Right ventricle myocardium superior (tissue), 1 donor: ENCODE results near the gene C1QTNF2. TPM values are rescaled to one million over a fixed set of nuclear protein-coding genes. Genes with fewer than 3 reads are reported as not detected.
"Not testable (repeated sequence)": the region's sequence is repeated elsewhere in the genome, so short reads cannot be mapped to it uniquely, and the experiment has no call there.

ENCODE experiments used
- ATAC-seq: fragments of 200-7000 bp; cut with Tn5 transposase; one replicate; pipeline ENCODE4 v1.9.1; 2020; ENCODE audit warnings: mild to moderate bottlenecking; ENCODE audit not compliant: poor library complexity
- DNase-seq: peaks from one replicate; pipeline ENCODE4 v3.0.0-alpha.2; 2020
- intact Hi-C: fragments of 100-400 bp; cut with DNase I; formaldehyde crosslinking; loops from one replicate; pipeline ENCODE4 v1.11.2; 2022
- total RNA-seq: library from RNA; stranded (reverse); fragmentation: NEBNext Ultra II Directional; extraction: Animal tissue kit (Norgen Biotek cat#: 25700); gene quantifications from one replicate; pipeline ENCODE4 v1.2.1, GENCODE V29; 2021
- donor health status: DM: no; HTN: yes; CAD: no; lungs with severe emphysema.

Gene C1QTNF2
- total RNA-seq, 1 donor from 2014 or later = 1.6 TPM

DNA sequence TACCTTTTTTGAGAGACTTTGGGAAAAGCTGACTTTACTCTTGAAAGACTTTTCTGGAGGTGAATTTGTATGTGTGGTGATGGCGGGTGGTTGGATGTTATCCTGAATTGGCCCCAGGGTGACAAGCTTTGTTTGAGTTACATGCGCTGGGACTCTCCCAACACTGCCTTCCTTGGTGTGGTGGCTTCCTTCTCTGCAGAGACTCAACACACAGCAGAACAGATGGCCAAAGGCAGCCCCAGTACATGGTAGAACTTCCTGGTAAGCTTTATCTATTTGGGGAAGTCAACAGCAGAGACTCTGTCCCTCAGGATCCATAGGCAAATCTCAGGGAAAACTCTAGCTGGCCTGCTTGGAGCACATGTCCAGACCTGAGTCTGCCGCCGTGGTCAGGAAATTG, 18.1 kb downstream of the C1QTNF2 start:
- ATAC-seq = no peak
- no peak for DNase-seq
- intact Hi-C loops = no loop called here

DNA sequence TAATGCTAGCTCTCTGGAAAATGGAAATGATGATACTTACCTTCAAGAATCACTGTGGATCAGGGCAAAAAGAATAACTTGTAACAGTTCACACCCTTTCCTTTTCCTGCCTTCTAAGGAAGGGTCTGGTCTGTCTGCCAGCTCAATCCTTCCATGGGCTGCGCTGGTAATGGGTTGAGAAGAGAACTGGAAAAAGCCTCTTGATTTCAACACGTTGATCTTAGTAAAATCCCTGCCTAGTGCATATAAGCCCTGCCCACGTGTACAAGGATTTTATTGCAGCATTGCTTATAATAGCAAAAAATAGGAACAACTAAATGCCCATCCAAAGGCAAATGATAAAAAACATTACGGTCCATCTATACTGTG, 20.5 kb downstream of the C1QTNF2 start:
- DNase-seq = no peak
- intact Hi-C loops = loop anchor here (2.0 kb wide), 1 partner anchor 151 kb away; no protein-coding TSS in a partner anchor
- no peak for ATAC-seq

DNA sequence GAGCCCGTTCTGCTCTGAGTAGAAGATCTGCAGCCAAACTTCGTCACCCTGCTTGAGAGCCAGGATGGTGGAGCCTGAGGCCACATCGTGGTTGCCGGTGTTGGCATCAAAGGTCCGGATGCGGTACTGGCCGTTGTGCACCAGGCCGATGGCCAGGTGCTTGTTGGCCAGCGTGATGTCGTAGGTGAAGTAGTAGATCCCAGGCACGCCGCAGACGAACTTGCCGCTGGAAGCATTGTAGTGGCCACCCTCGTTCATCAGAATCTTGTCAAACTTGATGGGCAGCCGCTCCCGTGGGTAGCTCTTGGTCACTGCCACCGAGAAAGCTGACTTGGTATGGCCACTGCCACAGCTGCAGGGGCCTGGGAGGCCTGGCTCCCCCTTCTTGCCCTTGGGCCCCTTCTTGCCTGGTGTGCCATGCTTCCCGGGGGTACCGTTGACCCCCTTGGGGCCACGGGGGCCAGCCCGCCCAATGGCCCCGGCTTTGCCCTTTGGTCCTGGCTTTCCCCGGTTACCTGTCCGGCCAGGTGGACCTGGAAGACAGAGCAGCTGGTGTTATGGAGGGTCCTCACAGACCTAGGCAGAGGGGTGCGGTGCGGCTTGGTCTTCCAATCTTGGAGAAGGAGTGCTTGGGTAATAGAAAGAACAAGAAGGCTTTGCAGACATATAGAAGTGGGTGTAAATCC, 21.0 kb downstream of the C1QTNF2 start:
- DNase-seq (no peak), ATAC-seq (no peak)
- intact Hi-C loops = loop anchor here (2.0 kb wide), 1 partner anchor 151 kb away; no protein-coding TSS in a partner anchor

DNA sequence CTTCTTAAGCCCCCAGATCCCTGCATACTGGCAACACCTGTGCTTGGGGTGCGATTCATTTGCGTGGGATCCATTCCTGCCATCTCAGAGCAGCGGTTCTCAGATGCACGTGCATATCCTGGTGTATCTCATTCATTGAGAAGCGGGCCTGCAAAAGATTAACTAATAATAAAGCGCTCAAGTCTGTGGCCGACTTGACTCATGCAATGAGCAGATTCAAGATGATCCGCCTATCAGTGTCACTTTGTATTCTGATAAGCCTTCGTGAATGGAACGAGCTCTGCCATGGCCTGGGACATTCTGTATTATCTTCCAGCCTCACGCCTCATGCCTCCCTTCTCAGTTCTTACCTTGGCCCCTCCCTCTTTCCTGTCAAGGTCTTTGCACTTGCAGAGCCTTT, 22.3 kb downstream of the C1QTNF2 start:
- ATAC-seq = no peak
- intact Hi-C loops = loop anchor here (2.0 kb wide), 1 partner anchor 149 kb away; no protein-coding TSS in a partner anchor
- no peak for DNase-seq

DNA sequence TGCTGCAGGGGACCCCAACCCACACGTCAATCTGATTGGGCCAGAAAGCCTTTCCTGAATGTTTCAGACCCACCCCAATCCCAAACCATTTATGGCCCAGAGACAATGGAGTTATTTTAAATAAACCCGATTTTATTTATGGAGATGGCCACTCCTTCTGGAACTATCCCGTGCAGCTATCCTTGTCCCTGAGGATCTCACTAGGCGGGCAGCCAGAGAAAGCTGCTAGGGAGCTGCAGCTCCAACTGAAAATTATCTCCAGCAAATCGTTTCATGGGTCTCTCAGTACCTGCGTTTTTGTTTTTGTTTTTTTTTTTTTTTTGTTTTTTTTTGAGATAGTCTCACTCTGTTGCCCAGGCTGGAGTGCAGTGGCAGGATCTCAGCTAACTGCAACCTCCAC, 23.0 kb downstream of the C1QTNF2 start:
- DNase-seq (peak; percentile 57), ATAC-seq (no peak)
- intact Hi-C loops = no loop called here

DNA sequence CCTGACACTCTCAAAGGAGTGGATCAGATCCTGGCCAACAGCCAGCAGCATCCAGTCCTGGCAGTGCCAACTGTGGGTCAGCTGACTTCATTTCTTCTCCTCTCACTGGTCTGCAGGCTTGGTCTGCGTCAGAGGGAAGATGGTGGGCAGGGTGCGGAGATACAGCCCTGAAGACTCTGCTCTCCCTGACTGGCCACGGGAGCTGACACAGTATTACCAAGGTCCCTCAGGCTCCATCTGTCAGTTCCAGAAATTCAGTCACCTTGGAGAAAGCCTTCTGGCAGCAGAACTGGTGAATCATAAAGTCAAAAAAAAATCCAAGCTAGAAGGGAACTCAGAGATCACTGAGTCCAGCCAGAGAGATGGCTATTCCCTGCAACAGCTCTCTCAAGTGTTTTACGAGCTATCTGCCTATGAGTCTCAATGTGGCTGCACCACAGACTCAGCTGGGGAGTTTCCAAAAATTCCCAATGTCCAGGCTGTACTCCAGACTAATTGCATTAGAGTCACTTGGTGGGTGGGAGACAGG, 27.9 kb downstream of the C1QTNF2 start:
- intact Hi-C loops = loop anchor here (5.0 kb wide), 1 partner anchor 320 kb away; no protein-coding TSS in a partner anchor
- ATAC-seq (no peak), DNase-seq (no peak)

DNA sequence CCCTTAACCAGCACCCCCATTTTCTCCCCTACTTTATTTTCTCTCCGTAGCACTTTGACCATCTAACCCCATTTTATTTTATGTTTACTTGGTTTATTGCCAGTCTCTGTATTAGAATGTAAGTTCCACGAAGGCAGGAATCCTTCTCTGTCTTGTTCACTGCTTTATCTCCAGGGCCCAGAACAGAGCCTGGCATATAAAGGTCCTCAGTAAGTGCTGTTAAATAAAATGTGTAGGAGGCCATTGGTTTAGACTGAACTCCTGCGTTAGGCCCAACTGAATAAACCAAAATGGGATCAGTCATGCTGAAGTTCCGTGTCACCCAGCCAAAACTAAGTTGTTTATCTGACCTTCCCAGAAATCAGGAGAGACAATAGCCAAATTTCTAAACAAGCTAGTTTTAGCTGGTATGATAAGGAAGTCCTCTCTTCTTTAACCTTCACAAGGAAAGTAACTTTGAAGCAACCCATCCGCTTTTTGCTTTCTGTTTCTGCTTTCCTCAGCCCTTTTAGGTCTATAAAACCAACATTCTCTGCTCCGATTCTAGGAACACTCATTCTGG, 29.0 kb downstream of the C1QTNF2 start:
- intact Hi-C loops = loop anchor here (5.0 kb wide), 1 partner anchor 319 kb away; no protein-coding TSS in a partner anchor
- DNase-seq (no peak), ATAC-seq (no peak)

DNA sequence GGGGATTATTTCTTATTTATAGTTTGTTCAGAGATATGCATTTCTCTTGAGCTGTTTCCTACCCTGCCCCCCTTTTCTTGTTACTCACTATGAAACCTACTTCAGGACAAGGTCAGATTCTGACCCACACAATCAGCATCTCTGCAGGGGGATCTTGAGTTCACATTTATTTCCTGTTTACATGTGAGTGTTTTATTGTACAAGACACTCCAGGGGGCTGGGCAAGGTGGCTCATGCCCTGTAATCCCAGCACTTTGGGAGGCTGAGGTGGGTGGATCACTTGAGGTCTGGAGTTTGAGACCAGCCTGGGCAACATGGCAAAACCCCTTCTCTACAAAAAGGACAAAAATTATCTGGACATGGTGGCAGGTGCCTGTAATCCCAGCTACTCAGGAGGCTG, 29.9 kb downstream of the C1QTNF2 start:
- ATAC-seq, DNase-seq: not testable (repeated sequence)
- intact Hi-C loops = loop anchor here (5.0 kb wide), 1 partner anchor 318 kb away; no protein-coding TSS in a partner anchor

DNA sequence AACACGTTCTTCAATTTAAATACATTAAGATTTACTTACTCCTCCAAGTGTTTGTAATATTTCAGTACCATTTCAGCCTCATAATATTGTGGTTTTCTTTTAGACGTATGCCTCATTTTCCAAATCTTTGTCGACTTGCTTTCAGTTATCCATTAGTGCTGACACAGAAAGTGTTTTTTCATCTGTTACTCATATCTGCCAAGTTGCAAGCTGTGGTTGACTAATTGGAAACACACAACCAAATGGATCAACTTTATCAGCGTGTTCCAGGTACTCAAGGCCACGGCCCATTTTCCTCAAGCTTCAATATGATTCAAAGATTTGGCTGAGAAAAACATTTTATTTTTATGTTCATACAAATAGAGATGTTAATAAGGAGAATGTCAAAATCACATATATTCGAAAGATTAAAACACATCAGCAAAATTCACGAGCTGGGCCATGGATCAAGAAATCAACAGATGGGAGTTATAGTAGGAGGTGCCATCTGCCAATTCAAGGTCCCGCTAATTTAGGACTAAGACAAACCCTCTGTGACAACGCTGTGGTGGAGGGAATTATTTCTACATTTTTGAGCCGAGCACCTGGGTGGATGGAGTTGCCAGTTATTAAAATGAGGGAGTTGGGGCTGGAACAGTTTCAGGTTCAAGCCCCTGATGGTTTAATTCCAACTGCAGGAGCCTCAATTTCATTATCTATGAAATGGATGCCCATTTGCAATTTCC, 30.9 kb downstream of the C1QTNF2 start:
- intact Hi-C loops = loop anchor here (5.0 kb wide), 1 partner anchor 317 kb away; no protein-coding TSS in a partner anchor
- DNase-seq (no peak), ATAC-seq (no peak)

DNA sequence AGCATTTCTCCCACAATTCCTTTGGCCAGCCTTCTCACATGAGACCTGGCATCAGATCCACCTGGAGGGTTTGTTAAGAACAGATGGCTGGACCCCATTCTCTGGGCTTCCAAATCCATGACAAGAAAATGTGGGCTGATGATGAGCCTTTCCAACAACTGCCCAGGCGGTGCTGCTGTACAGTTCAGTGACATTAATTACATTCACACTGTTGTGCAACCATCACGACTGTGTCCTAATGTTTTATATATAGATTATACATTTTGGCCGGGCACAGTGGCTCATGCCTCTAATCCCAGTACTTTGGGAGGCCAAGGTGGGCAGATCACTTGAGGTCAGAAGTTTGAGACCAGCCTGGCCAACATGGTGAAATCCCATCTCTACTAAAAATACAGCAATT, 35.7 kb downstream of the C1QTNF2 start:
- DNase-seq, intact Hi-C loops, ATAC-seq: not testable (repeated sequence)

DNA sequence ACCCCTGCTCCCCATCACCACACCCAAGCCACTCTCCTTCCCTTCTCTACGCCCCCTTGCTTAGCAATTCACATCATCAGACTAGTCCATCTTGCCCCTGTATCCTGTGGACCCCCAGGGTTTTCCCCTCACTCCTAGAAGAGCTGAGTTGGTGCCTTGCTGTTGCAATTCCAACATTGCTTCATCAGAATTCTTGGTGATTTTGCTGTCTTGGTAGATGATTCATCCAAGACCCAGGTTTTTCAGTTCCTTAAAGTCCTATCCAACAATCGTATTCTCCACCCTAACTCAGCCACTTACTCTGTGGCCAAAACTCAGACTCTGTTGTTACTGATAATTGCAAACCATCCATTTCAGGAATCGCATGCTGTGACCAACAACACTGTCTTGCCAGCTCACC, 36.7 kb downstream of the C1QTNF2 start:
- DNase-seq (no peak), ATAC-seq (no peak)
- intact Hi-C loops = no loop called here

DNA sequence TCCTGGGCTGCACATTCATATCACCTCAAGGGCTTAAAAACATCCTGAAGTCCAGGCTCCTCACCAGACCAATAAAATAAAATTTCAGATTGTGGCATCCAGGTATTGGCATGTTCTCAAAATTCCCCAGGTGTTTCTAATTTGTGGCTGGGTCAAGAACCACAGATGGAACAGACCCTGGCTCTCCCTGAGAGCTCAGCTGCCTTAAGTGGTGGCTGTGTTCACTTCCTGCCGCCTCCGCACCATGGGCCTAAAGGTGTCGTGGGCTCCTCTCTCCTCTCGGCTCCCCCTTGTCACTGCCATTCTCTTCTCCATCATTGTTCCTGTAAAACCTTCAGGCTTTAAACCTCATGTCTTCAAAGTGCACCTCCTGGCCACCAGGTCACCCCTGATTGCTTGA, 40.2 kb downstream of the C1QTNF2 start:
- ATAC-seq = no peak
- intact Hi-C loops = no loop called here
- DNase-seq = no peak

DNA sequence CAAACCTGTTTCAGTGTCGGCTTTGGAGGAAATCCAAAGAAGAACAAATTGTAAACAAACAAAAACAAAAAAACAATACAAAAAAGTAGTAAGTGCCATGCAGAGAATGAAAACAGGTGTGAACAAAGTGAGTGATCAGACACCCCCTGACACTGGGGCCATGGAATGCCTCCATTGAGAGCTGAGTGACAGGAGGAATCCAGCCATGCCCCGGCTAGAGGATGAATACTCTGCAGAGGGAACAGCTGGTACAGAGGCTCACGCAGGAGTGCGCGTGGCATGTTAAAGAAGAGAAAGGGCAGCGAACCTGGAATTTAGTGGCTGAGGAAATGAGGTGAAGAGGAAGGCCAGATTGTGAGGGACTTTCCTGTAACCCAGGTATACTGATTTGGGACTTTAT, 42.6 kb downstream of the C1QTNF2 start:
- ATAC-seq = no peak
- intact Hi-C loops = no loop called here
- no peak for DNase-seq

DNA sequence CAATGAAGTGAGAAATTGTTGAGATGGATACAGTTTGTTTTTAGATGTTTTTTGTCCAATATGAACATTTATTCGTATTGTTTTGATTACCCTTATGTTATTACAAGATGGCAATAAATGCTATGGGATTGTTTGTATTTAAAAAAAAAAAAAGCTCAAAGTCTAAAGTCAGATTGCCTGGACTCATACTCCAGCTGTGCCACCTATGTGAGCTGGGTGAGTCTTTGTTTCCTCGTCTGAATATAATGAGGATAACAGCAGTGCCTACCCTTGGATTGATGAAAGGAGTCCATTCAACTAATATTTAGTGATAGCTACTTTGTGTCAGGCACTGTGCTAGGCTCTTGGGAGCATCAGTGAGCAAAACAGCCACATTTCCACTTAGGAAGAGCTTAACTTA, 43.4 kb downstream of the C1QTNF2 start:
- ATAC-seq (no peak), DNase-seq (no peak)
- intact Hi-C loops = no loop called here

DNA sequence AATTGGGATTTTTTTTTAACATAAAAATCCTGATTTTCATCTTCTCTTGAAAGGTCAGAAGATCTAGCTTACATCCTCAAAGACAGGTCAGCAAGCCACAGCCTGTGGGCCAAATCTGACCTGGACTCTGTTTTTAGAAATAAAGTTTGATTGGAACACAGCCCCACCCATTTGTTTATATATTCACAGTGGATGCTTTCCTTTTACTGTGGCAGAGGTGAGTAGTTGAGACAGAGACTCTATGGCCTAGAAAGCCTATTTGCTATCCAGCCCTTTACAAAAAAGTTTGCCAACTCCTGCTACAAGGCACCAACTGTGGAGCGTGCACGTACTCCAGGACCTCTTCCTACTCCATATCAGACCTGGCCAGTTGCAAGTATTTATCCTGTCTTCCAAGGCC, 44.7 kb downstream of the C1QTNF2 start:
- intact Hi-C loops = no loop called here
- DNase-seq (no peak), ATAC-seq (no peak)

DNA sequence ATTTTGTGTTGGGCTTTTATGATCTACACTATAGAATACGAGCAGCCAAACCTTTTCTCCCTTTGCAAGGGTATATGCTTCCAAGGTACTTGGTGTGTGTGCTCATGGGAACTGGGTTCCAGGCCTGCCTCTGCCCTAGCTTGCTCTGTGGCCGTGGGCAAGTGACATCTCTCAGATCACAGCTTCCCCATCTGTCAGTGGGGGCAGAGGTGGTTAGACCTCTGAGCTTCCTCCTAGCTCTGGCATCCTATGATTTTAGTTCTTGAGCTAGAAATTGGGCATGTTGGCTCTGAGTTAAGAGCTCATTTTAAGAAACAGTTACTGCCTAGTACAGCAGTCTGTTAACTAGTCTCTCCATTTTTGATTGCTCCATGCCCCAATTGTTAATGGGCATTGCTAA, 45.5 kb downstream of the C1QTNF2 start:
- DNase-seq (no peak), ATAC-seq (no peak)
- intact Hi-C loops = no loop called here

DNA sequence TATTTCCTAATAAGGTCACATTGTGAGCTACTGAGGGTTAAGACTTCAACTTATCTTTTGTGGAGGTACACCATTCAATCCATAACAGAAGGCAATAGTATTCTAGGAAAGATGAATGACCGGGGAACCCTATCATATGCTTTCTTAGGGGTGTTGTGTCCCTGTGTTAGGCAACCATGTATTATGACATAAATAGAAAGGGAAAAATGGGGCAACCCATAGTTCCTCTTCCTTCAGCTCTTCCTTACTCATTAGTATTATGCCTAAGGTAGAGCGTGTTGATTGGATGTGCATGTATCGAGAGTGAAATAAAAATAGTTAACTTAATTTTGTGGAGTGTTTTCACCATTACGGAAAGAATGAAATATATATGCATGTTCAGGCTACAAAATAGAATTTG, 52.0 kb downstream of the C1QTNF2 start:
- intact Hi-C loops = no loop called here
- no peak for ATAC-seq
- no peak for DNase-seq

DNA sequence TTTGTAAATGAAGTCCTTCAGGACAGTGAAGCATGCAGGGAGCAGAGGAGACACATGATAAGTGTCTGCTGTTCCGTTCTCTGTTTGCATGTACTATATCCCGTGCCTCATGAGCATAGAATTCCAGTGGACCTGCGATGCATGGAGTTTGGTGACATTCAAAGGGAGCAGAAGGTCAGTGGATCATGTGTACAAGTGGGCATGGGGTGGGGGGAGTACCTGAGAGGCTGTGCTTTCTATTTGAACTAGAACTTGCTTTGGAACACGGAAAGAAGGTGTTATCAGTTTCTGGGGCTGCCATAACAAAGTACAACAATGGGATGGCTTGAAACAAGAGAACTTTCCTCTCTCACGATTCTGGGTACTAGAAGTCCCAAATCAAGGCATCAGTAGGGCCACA, 53.0 kb downstream of the C1QTNF2 start:
- intact Hi-C loops = no loop called here
- DNase-seq (no peak), ATAC-seq (no peak)

DNA sequence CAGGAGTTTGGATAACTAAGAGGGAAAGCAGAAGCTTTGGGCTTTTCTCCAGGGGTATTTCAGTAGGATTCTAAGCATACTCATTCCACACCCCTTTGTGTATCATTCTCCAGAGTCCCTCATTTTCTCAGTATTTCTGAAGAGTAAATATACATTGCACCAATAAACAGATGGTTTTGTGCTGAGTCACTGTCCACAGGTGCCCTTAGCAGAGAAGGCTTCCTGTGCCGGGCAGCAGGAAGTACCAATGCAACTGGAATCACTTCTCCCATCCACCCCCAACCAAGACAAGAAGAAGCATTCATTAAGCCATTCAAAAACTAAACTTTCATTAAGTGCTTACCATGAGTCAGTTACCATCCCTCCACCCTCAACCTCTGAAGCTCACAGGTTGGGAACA, 54.5 kb downstream of the C1QTNF2 start:
- DNase-seq (no peak), ATAC-seq (no peak)
- intact Hi-C loops = no loop called here
